SK-N-SH (cell line): ENCODE measurements around the gene PHKA1. TPM values are rescaled to one million over a fixed set of nuclear protein-coding genes. Genes with fewer than 3 reads are reported as not detected.

Experiments used
- CTCF ChIA-PET: fragments of 300-600, 350-600 bp; formaldehyde crosslinking; extraction: SDS; loops from one replicate; lab custom pipeline; 2021; lab: Yijun Ruan, JAX
- POLR2A ChIA-PET: fragments of 350-600 bp; sonication (Branson Sonifier 250); formaldehyde crosslinking; extraction: SDS; loops from one replicate; lab custom pipeline; 2020; ENCODE audit warnings: antibody characterized with exemption, inconsistent platforms; lab: Yijun Ruan, JAX
- DNase-seq: peaks from one replicate; pipeline ENCODE4 v3.0.0; 2012
- H2AFZ ChIP-seq: fragments of 200-600 bp; sonication (generic); 2 replicates; pipeline ENCODE4 v1.8.1; 2016; ENCODE audit warnings: antibody characterized with exemption, mild to moderate bottlenecking, low read depth
- H3F3A ChIP-seq: fragments of 200-600 bp; sonication (generic); replicated peaks from 2 replicates; pipeline ENCODE3; 2016; ENCODE audit warnings: antibody characterized with exemption, mild to moderate bottlenecking; ENCODE audit not compliant: insufficient read depth
- H3K27ac ChIP-seq, 2 experiments: fragments of 200-500 bp in 1 of 2; fragments of 200-600 bp in 1 of 2; sonication (Bioruptor generic) in 1 of 2; sonication (generic), shearing (Covaris generic) in 1 of 2; 2 replicates each; pipeline versions ENCODE4 v1.5.1 to v1.6.1; 2014 to 2016; ENCODE audit warnings: low read depth in 2 of 2, inconsistent platforms in 1 of 2, low read length in 1 of 2, mild to moderate bottlenecking in 1 of 2, mixed read lengths in 1 of 2
- H3K27me3 ChIP-seq: fragments of 200-600 bp; sonication (generic), shearing (Covaris generic); 2 replicates; pipeline ENCODE4 v1.6.1; 2016; ENCODE audit warnings: mixed run types; ENCODE audit not compliant: insufficient read depth
- H3K36me3 ChIP-seq, 2 experiments: fragments of 200-500 bp in 1 of 2; fragments of 200-600 bp in 1 of 2; sonication (Bioruptor generic) in 1 of 2; sonication (generic) in 1 of 2; replicated peaks in 1 of 2; 2 replicates each; pipeline versions ENCODE3 to v1.5.1; 2014 to 2016; ENCODE audit warnings: low read length in 1 of 2, mild to moderate bottlenecking in 1 of 2; ENCODE audit not compliant: insufficient read depth in 2 of 2, control insufficient read depth in 1 of 2
- H3K4me1 ChIP-seq, 2 experiments: fragments of 200-500 bp in 1 of 2; fragments of 200-600 bp in 1 of 2; sonication (Bioruptor generic) in 1 of 2; sonication (generic), shearing (Covaris generic) in 1 of 2; 2 replicates each; pipeline versions ENCODE4 v1.5.1 to v1.6.1; 2014 to 2016; ENCODE audit warnings: low read depth in 1 of 2, low read length in 1 of 2, mixed run types in 1 of 2; ENCODE audit not compliant: insufficient read depth in 2 of 2, control insufficient read depth in 1 of 2
- H3K4me2 ChIP-seq: fragments of 200-600 bp; sonication (generic), shearing (Covaris generic); 2 replicates; pipeline ENCODE4 v1.6.1; 2017; ENCODE audit warnings: mixed run types
- H3K4me3 ChIP-seq, 2 experiments: fragments of 200-500 bp in 1 of 2; fragments of 200-600 bp in 1 of 2; sonication (Bioruptor generic) in 1 of 2; sonication (generic), shearing (Covaris generic) in 1 of 2; 2 replicates each; pipeline versions ENCODE4 v1.5.1 to v1.8.1; 2014 to 2016; ENCODE audit warnings: low read depth in 2 of 2, inconsistent platforms in 1 of 2, low read length in 1 of 2, mild to moderate bottlenecking in 1 of 2, mixed read lengths in 1 of 2, moderate library complexity in 1 of 2
- H3K79me2 ChIP-seq: fragments of 200-600 bp; sonication (generic); 2 replicates; pipeline ENCODE4 v1.8.1; 2017; ENCODE audit warnings: mild to moderate bottlenecking; ENCODE audit not compliant: insufficient read depth
- H3K9ac ChIP-seq: fragments of 200-600 bp; sonication (generic); 2 replicates; pipeline ENCODE4 v1.6.1; 2017; ENCODE audit warnings: mixed run types
- H3K9me2 ChIP-seq: fragments of 200-600 bp; sonication (generic); 2 replicates; pipeline ENCODE4 v1.6.1; 2017; ENCODE audit warnings: mixed run types
- H3K9me3 ChIP-seq: fragments of 200-600 bp; sonication (generic); 2 replicates; pipeline ENCODE4 v1.6.1; 2017; ENCODE audit warnings: mixed run types, mild to moderate bottlenecking, moderate library complexity
- H4K20me1 ChIP-seq: fragments of 200-600 bp; sonication (generic); 2 replicates; pipeline ENCODE4 v1.6.1; 2017; ENCODE audit warnings: mild to moderate bottlenecking, mixed run types; ENCODE audit not compliant: insufficient read depth
- CHD2 ChIP-seq: fragments of 150-350 bp; IDR thresholded peaks from 2 replicates; pipeline ENCODE4 v1.6.1; 2018; ENCODE audit warnings: low read length; ENCODE audit not compliant: partially characterized antibody
- ELF1 ChIP-seq: IDR thresholded peaks from 2 replicates; pipeline ENCODE4 v1.4.0; 2012
- FOSL2 ChIP-seq: IDR thresholded peaks from 2 replicates; pipeline ENCODE4 v1.4.0; 2012; ENCODE audit warnings: low read depth, mild to moderate bottlenecking, moderate library complexity, borderline replicate concordance
- GABPA ChIP-seq: IDR thresholded peaks from 2 replicates; pipeline ENCODE4 v1.4.0; 2012; ENCODE audit warnings: low read depth, mild to moderate bottlenecking
- GATA2 ChIP-seq: sonication (generic); formaldehyde crosslinking; IDR thresholded peaks from 2 replicates; pipeline ENCODE4 v1.5.0; 2020; ENCODE audit warnings: mild to moderate bottlenecking, missing genetic modification reagents
- MEF2A ChIP-seq: IDR thresholded peaks from 2 replicates; pipeline ENCODE4 v1.4.0; 2012; ENCODE audit warnings: low read depth, borderline replicate concordance
- RXRA ChIP-seq: IDR thresholded peaks from 2 replicates; pipeline ENCODE4 v1.4.0; 2012; ENCODE audit warnings: low read depth, mild to moderate bottlenecking, borderline replicate concordance
- TAF1 ChIP-seq: IDR thresholded peaks from 2 replicates; pipeline ENCODE4 v1.6.1; 2012; ENCODE audit warnings: low read depth, mild to moderate bottlenecking, low read length, moderate library complexity, borderline replicate concordance
- TCF12 ChIP-seq: IDR thresholded peaks from 2 replicates; pipeline ENCODE4 v1.4.0; 2012
- YY1 ChIP-seq: IDR thresholded peaks from 2 replicates; pipeline ENCODE4 v1.4.0; 2012; ENCODE audit warnings: low read depth, mild to moderate bottlenecking
- WGBS: methylation state at CpG from one replicate; pipeline ENCODE4 v1.1.6; 2017; ENCODE audit warnings: low lambda C conversion rate; 5-methylcytosine and 5-hydroxymethylcytosine counted together
- polyA plus RNA-seq, 3 experiments: library from polyadenylated mRNA; depleted of rRNA; stranded (reverse); fragments of >200 nt; gene quantifications; 2 replicates each; pipeline ENCODE4 v1.2.3, GENCODE V29; 2012
- TF ChIP-seq, protein P1 (sequence below): IDR thresholded peaks from 2 replicates; pipeline ENCODE4 v1.4.0; 2012; ENCODE audit warnings: low read depth, borderline replicate concordance
- TF ChIP-seq, protein P2 (sequence below): IDR thresholded peaks from 2 replicates; pipeline ENCODE4 v1.4.0; 2012; ENCODE audit warnings: low read depth, borderline replicate concordance
- TF ChIP-seq, protein P3 (sequence below): IDR thresholded peaks from 2 replicates; pipeline ENCODE4 v1.4.0; 2012; ENCODE audit warnings: low read depth
- TF ChIP-seq, protein P4 (sequence below): fragments of 200-600 bp; sonication (generic); IDR thresholded peaks from 2 replicates; pipeline ENCODE4 v1.6.1; 2017; ENCODE audit warnings: antibody characterized with exemption, mild to moderate bottlenecking, moderate library complexity
- TF ChIP-seq, protein P5 (sequence below): IDR thresholded peaks from 2 replicates; pipeline ENCODE4; 2012
- TF ChIP-seq, protein P6 (sequence below): fragments of 150-350 bp; IDR thresholded peaks from 2 replicates; pipeline ENCODE4 v1.6.1; 2016; ENCODE audit warnings: mild to moderate bottlenecking, low read depth, low read length

Gene PHKA1
- polyA plus RNA-seq, 1 of the 3 experiments (the other 2 are of a cell fraction), result 4.8 TPM

DNA sequence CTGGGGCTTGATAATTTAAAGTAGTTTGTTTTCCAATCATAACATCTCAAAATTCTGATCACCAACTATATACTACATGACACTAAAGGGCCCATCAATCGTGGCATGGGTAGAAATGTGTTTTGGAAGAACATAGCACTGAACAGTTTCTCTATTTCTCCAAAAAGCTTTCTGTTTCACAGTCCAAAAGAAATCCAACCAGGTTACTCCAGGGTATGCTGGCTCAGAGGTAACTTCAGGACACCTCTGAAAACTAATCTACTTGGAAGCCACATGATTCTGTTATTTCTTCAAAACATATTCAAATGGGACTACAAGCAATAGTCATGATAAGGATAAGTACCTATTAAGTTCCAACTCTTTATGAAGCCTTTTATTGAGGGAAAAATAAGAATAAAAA, 8.3 kb downstream of the PHKA1 start:
- no peaks in the 10 kb centered on the region for H3K9me2 ChIP-seq
- 20% methylated on average over 1 of the region's 1 CpG for WGBS
- H3K4me3 ChIP-seq, result no peak overlapping the region
- no peak overlapping the region for H3K27ac ChIP-seq
- H3K4me2 ChIP-seq, result no peak overlapping the region
- peaks cover 0 to 2% of the 10 kb centered on the region in 2 experiments for H3K36me3 ChIP-seq
- H3K79me2 ChIP-seq, result no peaks in the 10 kb centered on the region
- H3F3A ChIP-seq, result no peaks in the 10 kb centered on the region
- peaks cover 5% of the 10 kb centered on the region for H3K9me3 ChIP-seq
- H3K9ac ChIP-seq, result no peak overlapping the region
- CTCF ChIA-PET, result interaction anchor here (1.0 kb wide), 1 partner anchor 9 kb away, joined by 3 read pairs; the partner anchor contains the start of gene PHKA1
- TF ChIP-seq GATA2 (CRISPR knock-in tag) (no peak), ELF1 (no peak), MEF2A (no peak), CHD2 (no peak), TAF1 (no peak), GABPA (no peak), TCF12 (no peak)
- TF ChIP-seq, protein P1, sequence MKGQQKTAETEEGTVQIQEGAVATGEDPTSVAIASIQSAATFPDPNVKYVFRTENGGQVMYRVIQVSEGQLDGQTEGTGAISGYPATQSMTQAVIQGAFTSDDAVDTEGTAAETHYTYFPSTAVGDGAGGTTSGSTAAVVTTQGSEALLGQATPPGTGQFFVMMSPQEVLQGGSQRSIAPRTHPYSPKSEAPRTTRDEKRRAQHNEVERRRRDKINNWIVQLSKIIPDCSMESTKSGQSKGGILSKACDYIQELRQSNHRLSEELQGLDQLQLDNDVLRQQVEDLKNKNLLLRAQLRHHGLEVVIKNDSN, result no peak
- TF ChIP-seq, all 33 proteins: peak for 0
- H4K20me1 ChIP-seq, result no peaks in the 10 kb centered on the region
- POLR2A ChIA-PET, result no interaction called here
- H3K27me3 ChIP-seq, result no peaks in the 10 kb centered on the region; the same call in 1 of the 2 replicates
- H2AFZ ChIP-seq, result no peak overlapping the region
- no peaks in the 10 kb centered on the region for H3K4me1 ChIP-seq
- no peak for DNase-seq

DNA sequence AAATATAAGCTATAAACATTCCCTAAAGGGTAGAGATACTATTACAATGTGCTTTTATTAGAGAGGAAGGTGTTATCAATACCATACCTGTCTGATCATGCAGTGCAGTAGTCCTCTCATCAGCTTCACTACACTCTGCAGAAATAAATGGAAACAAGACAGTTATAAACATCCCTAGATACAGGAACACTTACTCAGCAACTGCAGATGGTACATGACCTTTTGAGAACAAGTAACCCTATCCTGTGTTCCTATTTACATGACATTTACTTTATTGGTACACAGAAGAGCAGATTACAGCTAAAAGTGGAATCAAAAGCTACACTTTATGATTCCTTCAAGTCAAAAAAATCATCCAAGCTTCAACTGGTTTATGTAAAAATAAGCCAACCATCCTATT, 9.0 kb downstream of the PHKA1 start:
- Histone ChIP-seq H3K4me1 (no peaks in the 10 kb centered on the region), H3K36me3 (peaks cover 0 to 2% of the 10 kb centered on the region in 2 experiments), H2AFZ (no peak overlapping the region), H3K9ac (no peak overlapping the region), H3K27ac (no peak overlapping the region), H3K9me3 (peaks cover 5% of the 10 kb centered on the region), H3K9me2 (no peaks in the 10 kb centered on the region), H3K79me2 (no peaks in the 10 kb centered on the region), H3F3A (no peaks in the 10 kb centered on the region), H3K4me2 (no peak overlapping the region), H3K27me3 (no peaks in the 10 kb centered on the region; the same call in 1 of the 2 replicates), H3K4me3 (no peak overlapping the region), H4K20me1 (no peaks in the 10 kb centered on the region)
- CTCF ChIA-PET, result interaction anchor here (1.0 kb wide), 1 partner anchor 9 kb away, joined by 3 read pairs; the partner anchor contains the start of gene PHKA1
- TF ChIP-seq RXRA (no peak), FOSL2 (no peak), YY1 (no peak)
- TF ChIP-seq, protein P2, sequence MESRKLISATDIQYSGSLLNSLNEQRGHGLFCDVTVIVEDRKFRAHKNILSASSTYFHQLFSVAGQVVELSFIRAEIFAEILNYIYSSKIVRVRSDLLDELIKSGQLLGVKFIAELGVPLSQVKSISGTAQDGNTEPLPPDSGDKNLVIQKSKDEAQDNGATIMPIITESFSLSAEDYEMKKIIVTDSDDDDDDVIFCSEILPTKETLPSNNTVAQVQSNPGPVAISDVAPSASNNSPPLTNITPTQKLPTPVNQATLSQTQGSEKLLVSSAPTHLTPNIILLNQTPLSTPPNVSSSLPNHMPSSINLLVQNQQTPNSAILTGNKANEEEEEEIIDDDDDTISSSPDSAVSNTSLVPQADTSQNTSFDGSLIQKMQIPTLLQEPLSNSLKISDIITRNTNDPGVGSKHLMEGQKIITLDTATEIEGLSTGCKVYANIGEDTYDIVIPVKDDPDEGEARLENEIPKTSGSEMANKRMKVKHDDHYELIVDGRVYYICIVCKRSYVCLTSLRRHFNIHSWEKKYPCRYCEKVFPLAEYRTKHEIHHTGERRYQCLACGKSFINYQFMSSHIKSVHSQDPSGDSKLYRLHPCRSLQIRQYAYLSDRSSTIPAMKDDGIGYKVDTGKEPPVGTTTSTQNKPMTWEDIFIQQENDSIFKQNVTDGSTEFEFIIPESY, result no peak
- TF ChIP-seq, protein P3, sequence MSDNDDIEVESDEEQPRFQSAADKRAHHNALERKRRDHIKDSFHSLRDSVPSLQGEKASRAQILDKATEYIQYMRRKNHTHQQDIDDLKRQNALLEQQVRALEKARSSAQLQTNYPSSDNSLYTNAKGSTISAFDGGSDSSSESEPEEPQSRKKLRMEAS, result no peak
- TF ChIP-seq, protein P4, sequence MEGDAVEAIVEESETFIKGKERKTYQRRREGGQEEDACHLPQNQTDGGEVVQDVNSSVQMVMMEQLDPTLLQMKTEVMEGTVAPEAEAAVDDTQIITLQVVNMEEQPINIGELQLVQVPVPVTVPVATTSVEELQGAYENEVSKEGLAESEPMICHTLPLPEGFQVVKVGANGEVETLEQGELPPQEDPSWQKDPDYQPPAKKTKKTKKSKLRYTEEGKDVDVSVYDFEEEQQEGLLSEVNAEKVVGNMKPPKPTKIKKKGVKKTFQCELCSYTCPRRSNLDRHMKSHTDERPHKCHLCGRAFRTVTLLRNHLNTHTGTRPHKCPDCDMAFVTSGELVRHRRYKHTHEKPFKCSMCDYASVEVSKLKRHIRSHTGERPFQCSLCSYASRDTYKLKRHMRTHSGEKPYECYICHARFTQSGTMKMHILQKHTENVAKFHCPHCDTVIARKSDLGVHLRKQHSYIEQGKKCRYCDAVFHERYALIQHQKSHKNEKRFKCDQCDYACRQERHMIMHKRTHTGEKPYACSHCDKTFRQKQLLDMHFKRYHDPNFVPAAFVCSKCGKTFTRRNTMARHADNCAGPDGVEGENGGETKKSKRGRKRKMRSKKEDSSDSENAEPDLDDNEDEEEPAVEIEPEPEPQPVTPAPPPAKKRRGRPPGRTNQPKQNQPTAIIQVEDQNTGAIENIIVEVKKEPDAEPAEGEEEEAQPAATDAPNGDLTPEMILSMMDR, result no peak
- TF ChIP-seq, protein P5, sequence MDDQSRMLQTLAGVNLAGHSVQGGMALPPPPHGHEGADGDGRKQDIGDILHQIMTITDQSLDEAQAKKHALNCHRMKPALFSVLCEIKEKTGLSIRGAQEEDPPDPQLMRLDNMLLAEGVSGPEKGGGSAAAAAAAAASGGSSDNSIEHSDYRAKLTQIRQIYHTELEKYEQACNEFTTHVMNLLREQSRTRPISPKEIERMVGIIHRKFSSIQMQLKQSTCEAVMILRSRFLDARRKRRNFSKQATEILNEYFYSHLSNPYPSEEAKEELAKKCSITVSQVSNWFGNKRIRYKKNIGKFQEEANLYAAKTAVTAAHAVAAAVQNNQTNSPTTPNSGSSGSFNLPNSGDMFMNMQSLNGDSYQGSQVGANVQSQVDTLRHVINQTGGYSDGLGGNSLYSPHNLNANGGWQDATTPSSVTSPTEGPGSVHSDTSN, result no peak
- TF ChIP-seq, protein P6, sequence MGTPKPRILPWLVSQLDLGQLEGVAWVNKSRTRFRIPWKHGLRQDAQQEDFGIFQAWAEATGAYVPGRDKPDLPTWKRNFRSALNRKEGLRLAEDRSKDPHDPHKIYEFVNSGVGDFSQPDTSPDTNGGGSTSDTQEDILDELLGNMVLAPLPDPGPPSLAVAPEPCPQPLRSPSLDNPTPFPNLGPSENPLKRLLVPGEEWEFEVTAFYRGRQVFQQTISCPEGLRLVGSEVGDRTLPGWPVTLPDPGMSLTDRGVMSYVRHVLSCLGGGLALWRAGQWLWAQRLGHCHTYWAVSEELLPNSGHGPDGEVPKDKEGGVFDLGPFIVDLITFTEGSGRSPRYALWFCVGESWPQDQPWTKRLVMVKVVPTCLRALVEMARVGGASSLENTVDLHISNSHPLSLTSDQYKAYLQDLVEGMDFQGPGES, result no peak
- POLR2A ChIA-PET, result no interaction called here
- DNase-seq, result no peak
